Left kidney (tissue), 2 donors: ENCODE data around the gene HOXA11. TPM values are rescaled to one million over a fixed set of nuclear protein-coding genes. Genes with fewer than 3 reads are reported as not detected.

Experiments used
- DNase-seq: peaks from one replicate; pipeline ENCODE4 v3.0.0-alpha.2; 2013
- polyA plus RNA-seq: library from polyadenylated mRNA; unstranded; fragments of 120-200 nt; gene quantifications from one replicate; pipeline ENCODE4 v1.2.1, GENCODE V29; 2013; ENCODE audit not compliant: insufficient read length

HOXA11 gene
- polyA plus RNA-seq, 1 donor = 32.2 TPM

DNA sequence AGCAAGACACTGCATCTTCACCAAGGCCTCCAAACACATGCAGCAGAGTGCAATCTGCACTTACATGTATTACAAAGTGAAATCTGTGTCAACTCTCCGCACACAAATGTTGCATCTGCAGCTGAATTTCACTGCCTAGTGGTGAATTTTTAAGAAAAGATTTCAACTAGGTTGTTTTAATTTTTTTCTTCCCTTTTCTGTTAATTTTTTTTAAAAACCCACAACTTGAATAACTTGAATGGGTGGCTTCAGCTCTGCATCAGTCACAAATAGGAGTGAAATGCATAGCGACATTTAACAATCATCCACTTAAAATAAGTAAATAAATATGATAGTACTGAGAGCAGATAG, 8.9 kb upstream of the HOXA11 start:
- no peak for DNase-seq

DNA sequence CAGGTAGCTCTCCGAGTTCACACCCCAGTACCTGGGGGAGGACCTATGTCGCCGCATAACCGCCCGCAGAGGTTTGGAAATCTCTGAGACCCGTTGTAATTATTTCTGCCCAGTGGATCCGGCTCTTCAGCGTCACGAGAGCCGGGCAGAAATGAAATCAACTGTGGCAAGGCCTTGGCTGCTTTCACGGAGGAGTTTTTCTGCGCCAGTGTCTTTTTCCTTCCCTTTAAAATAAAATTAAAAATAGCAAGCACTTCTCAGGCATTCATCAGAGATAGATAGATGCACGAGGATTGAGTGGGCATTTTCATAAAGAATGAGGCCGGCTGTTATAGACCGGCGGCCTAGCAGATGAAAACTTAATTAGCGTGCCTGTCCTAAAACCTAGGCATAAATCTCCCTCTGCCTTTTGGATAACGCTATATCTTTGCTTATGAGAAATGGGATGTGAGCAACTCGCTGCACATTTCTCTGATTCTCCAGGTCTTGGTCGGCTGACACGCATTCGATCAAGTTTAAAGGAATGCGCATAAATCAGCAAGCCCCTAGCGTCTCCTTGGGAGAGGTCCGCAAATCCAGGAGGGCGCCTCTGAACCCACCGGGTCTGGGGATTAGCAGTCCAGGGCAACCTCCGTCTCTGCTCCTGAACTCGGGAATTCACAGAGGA, 8.4 kb upstream of the HOXA11 start:
- no peak for DNase-seq

DNA sequence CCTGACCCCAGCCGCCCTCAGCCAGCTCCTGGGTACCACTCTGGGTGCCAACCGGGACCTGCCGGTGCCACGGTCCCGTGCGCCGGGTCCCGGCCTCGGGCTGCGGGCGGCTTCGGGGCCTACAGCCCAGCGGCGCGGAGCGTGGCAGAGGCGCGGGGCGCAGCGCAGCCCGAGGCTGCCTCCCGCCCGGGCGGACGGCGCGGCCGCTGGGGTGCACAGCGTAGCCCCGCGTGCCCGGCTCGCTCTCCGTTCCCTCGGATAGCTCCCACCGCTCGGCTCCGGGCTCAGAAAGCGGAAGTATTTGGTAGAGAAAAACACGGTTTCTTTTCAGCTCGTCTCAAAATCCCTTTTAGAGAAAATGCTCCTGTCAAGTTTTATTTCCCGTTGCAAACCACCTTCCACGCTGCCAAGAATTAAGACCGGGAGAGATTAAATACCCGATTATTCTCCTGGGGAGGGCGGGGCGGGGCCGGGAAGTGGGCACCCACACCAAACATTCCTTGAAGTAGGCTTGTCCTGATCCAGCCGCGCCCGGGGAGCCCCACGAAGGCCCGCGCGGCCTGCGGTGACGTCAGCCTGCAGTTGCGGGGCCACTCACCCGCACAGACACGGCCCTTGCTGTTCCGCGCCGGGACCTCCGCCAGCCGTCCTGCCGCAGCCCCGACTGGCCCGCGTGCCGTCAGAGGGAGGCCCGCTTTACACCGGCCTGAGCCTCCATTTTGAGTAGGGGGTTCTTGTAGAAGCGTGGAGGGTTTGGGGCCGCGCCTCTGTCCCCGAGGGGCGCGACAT, 7.7 kb upstream of the HOXA11 start:
- DNase-seq = no peak

DNA sequence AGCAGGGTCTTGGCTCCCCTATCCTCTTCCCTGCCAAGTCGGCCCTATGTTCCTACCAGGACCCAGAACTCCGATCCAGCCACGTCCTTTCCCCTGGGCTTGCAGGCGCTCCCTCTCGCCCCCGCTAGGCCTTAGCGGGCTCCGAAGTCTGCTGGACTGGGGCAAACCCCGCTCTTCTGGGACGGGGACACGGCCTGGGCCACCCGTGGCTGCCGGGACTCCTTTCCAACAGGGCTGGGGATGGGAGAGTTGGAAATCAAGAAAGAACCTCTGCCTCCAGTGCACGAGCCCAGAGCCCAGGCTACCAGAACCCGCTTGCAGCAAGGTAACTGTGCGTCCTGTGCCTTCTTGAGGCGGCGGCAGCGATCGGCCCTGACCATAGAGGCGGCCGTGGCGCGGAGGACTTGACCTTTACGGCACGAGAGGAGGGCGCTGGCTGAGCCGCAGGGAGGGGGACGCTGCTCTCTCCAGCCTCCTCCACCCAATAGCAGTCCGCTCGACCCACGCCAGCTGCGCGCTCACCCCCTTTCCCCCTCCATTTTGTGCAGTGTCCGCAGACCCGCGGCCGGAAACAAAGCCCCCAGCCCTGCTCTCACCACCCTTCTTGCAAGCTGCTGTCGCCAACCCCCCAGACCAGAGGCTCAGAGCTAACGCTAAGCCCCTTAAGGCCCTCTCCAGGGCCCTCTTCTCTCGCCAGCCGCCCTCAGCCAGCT, 7.0 kb upstream of the HOXA11 start:
- no peak for DNase-seq

DNA sequence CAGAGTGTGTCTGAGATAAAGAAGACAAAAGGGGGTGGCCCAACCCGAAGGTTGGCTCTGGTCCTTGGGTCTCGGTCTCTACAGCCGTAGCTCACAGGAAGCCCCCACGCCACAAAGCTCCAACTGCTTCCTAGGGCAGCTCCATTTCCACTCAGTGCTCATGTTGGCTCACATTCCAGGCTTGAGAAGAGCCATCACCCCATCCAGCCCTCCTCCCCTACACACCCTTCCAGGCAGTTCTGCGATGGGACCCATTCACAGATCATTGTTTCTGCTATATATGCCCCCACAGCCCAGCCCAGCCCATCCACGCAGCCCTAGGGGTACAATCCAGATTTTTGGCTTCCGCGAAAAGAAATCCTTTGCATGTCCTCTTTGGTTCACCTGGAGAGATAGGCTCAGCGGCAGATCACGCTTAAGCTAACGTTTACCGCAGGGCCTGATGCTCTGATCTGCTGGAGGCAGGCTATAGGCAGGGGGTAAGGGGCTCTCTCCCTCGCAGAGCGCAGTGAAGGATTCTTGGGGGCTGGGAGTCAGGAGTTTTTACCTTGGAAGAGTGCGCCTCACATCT, 6.2 kb upstream of the HOXA11 start:
- DNase-seq = no peak

DNA sequence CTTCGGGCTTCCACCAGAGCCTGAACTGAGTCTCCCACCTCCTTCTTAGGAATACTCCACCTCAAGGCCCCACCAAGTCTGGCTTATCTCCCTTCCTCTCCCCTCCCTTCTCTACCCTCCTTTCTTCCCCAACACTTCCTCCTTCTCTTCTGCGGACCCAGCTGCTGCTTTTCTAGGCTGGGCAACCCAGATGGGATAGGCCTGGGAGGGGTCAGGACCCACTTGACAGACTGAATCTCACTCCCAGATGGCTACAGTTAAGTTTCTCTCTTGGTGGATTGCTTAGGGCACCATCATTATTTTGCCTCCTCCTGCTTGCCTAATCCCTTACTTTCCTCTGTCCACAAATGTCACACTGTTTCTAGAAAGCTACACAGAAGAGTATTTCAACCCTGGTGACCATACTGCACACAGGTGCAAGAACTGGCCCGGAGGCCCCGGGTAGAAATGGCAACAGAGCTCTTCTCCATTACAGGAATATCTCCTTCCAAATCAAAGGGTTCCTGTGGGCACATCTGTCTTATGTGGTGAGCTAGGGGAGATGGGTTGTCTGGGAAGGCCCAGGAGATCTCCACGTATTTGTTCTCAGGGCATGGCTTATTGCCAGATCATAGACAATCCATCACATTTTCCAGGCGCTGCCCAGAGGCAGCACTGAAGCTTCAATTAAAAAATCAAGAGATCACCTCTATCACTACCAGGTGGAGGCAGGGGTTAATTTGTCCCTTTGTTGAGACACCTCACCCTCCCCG, 5.1 kb upstream of the HOXA11 start:
- no peak for DNase-seq

DNA sequence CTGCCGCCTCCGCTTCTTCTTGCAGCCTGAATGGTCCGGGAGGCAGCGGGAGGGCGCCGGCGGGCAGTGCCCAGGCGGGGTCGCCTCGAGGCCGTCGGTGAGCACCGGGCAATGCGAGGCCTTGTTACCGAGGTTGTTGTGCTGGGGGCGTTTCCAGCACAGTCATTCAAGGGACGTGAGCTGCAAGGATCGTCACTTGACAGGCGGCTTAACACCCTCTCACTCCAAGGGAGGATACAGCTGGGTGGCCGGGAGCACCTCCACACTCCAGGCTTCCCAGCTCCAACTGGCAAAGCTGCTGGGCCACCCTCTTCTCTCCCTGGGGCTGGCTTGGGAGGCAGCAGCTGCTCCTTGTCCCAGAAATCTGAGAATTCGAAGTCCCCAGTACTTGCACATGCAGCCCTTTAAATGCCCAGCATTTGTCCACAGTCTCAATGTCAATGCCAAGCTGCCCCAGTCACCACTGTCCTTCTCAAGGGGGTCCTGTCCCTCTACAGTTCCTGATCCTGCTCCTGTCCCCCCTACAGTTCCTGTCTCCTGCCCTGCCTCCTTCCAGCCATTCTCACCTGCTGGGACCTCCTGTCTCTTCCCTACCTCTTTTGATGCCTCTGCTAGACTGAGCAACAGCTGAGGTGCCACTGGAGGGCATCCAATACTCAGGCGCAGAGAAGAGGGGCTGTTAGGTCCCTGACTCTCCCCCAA, 4.4 kb upstream of the HOXA11 start:
- no peak for DNase-seq

DNA sequence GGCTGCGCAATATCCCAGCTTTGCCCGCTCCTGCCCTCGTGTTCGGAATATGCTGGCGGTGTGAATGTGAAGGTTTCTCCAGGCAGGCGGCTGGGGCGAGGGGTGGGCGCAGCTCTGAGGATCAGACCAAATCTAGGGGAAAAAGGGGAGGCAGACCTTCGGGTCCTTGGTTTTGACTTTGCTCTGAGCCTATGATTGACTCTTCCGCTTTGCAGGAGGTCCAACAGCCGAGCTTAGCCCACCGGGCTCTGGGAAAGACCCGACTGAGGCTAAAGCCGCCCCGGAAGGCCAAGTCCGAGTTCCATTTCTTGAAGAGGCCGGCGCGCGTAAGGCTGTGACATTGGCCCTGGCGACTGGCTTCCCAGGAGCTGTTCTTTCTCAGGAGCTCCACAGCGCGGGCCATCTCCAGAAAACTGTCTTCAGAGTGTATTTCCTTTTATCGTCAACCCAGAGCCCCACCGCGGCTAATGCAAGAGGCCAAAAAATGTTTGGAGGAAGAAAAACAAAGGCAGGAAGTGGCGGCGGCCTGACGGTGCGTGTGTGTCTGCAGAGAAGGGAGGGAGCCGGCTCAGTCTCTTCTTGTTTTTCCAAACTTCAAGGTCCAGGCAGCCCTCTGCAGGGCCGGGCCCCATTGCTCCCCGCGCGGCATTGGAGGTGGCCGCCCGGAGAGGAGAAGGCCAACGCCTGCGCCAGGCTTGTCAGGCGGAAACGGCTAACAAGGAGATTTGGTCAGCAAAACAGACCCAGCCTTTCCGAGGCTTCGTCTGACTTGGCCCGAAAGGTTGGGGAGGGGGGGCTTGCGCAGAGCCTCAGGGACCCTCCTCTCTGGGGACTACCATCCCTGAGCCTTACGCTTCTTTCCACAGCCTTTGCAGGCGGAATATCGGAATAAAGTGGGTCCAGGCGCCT, 3.6 kb upstream of the HOXA11 start:
- no peak for DNase-seq

DNA sequence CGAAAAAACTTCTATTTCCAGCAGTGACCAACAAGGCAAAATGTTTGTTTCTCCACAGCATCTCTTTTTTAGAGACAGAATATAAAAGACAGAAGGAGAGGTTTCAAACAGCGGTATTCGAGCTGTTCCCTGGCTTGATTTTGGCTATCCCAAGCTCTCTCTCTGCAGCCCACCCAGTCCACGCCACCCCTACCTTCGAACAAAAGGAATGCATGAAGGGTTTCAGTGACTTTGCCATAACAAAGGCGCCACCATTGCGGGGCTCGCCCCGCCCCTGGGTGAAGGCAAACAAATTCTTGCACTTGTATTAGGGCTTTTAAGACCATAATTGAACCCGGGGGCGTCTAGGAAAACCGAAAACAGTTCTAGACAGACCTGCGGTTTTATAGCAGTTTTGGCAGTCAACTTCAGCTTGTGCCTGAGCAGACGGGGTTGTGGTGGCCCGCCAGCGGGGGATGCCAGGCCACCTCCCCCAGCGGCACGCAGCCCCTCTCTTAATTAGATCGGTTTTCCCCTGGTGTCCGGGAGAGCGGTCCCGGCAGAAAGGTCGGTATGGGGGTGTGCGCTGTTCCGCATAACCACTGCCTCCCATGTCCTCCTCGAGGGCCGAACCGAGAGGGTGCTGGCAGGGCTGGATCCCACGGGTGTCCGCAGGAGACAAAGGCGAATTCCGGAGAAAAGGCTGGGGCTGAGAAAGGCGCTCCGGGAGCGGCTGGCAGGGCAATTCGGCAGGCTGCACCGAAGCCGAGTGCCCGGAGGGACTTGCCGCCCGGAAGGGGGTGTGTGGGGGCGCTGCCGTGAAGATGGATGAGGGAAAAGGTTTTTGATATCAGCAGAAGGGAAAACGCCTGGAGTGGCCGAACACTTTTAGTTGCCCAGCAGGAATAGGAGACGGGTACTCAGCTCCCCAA, 2.7 kb upstream of the HOXA11 start:
- DNase-seq = no peak

DNA sequence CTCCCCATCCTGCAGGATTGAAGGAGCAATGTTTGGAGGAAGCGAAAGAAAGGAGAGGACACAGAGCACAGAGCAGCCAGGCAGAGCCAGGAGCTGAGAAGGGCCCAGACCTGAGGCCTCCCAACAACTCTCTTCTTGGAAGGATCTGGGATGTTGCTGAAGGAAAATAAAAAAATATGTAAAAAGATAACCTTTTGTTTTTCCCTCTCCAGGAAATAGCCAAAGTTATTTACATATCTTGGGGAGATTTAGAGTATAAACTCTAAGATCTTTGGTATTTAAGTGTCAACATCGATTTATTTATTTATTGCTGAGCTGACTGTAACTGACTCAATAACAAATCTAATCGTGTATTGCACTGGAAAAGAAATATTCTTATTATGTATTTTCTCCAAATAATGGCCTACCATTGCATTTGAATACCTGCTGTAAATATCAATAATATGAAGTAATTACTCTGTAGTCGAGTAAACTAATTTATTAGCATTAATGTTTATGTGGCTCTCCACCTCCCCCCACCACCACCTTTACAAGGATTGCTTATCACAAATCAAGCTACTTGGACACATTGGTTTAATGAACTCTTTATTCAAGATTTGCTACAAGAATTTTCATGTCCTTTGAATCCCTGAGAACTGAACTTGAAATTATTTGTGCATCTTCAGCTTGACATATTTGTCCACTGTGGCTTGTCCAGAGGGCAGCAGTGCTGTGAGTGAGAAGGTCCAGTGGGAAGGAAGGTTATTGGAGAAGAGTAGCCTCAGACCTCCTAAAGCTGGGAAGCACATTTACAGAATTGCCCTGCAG, 1.8 kb upstream of the HOXA11 start:
- DNase-seq = no peak

DNA sequence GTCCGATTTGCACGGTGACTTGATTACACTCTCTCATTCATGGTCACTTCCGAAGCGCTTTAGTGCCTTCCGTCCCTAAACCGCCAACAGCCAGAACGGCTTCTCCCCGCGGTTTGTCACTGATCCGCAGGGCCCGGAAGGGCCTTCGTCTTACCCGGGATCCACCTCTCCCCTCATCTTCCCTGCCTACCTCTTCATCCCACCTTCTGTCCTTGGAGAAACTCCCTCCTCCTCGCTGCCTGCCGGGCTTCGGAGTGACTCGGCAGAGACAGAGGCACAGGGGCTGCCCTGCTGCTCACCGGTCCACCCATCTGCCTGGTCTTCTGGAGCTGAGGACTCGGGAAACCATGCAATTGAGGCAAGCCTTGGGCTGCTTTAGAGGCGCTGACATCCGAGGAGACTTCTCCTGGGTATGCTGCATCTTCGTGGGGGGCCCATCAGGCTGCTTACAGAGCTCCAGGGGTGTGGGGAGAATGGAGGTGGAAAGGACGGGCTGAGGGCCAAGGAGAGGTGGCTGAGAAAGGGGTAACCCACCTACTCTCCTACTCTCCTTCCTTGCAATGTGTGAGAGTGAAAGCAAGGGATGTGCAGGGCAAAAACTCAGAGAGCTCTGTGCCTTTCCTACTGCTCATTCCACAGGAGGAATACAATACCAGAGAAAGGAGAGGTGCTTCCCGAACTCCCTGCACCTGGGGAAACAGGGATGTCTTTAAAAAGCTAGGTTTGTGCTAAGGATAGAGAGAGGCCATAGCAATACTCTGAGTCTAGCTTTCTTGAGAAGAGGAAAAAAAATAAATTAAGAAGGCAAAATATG, 1.0 kb upstream of the HOXA11 start:
- no peak for DNase-seq

DNA sequence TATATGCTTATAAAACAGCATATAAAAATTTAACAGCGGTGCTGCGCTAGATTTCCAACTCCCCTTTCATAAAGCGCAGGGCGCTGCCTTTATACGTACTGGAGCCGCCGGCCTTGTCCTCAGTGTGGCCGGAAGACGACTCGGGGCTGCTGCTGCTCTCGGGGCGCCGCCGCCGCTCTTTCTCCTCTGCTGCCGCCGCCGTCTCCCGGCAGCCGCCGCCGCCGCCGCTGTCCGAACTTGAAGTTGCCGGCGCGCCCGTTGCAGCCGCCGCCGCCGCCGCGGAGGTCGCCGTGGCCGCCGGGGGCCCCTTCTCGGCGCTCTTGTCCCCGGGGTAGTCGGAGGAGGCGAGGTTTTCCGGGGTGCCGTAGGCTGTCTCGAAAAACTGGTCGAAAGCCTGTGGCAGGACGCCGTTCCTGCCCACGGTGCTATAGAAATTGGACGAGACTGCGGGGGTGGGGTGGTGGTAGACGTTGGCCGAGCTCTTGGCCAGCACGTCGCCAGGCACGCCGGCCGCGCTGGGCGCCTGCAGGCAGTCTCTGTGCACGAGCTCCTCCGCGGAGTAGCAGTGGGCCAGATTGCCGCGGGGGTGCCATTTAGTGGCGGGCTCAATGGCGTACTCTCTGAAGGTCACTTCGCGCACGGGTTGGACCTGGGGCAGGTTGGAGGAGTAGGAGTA, 557 bp downstream of the HOXA11 start:
- DNase-seq = no peak

DNA sequence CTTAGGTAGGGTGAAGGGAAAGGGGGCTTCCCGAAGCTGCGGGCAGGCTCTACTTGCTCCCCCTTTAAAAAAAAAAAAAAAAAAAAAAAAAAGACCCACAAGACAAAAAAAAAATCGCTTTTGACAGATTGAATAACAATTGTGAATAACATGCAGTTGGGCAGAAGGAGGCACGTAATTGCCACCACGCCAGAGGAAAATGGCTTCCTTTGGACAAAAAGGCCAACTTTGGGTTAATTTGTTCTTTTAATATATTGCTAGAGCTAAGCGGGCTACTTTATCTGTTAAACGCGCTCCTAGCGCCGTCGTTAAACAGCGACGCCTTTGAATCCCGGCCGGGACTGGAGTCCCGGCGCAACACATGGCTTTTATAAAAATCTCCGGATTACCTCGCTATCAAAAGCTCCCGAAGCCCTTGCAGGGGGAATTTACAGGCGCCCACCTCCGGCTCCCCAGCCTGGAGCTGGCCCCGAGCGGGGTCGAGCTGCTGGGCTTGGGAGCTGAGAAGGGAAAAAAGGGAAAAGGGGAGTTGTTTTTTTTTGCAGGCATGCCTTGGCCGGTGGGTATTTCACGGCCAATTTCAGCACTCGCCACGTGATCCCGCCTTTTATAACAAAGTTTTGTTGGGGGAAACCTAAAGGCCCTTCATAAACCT, 1.2 kb downstream of the HOXA11 start:
- DNase-seq = no peak

DNA sequence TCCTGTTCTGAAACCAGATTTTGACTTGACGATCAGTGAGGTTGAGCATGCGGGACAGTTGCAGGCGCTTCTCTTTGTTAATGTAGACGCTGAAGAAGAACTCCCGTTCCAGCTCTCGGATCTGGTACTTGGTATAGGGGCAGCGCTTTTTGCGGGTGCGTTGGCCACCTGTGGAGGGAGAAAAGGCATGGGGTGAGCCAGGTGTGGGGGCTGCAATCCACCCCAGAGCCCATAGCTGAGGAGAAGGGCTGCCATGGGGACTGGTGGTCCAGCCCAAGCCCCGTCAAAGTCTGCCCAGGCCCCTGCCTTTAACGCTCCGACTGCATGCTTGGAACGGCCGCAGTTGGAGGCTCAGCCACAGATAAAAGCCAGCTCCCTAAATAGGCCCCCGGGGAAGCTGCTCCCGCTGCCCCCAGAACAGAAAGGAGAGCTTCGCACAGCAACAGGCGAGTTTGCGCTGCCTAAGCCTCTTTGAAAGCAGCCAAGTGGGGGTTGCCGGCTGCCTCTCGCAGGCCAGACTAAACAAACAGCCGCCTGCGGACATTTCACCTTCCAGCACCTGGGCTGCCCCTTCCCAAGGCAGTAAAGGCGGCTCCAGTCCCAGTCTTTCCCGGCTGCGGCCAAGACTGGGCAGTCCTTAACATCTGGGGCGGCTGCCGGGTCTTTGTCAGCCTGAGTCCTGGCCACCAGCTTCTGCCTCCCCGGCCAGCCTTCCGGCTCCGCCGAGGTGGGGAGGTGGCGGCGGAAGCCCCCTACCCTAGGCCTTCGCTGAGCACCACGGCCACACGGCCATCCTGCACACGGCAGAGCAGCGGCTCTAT, 2.0 kb downstream of the HOXA11 start:
- DNase-seq = no peak

DNA sequence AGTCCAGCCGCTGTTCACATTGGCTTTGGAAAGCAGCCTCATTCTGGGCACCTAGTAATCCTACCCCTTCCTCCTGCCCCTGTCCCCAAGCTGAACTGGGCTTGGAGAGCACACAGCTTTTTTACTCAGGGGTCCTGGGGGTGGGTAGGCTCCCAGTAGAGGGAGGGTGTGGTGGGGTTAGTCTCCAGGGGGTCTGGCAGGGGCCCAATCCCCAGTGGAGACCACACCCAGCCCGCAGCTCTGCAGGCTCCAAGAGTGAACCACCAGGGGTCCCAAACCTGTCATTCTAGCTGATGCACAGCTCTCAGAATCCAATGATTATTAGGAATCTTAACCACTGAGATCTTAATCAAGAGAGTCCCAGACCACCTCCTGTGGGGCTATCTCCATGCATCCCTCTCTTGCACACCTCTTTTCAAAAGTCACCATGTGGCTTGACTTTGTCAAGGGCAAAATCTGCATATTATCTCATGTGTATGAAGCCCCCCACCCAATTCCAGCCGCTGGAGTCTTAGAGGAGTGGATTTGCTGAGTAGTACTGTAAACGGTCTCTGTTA, 2.7 kb downstream of the HOXA11 start:
- DNase-seq = no peak
